K562 treated with DMSO at 1 percent for 12 hours (cell line): Measurements from ENCODE around the gene AADACL3. TPM values are rescaled to one million over a fixed set of nuclear protein-coding genes. Genes with fewer than 3 reads are reported as not detected.

Experiments
- total RNA-seq: library from RNA; unstranded; fragments of 300-600 nt; gene quantifications from 2 replicates; pipeline ENCODE4 v1.2.3, GENCODE V29; 2022; ENCODE audit not compliant: insufficient read depth

The AADACL3 gene, protein sequence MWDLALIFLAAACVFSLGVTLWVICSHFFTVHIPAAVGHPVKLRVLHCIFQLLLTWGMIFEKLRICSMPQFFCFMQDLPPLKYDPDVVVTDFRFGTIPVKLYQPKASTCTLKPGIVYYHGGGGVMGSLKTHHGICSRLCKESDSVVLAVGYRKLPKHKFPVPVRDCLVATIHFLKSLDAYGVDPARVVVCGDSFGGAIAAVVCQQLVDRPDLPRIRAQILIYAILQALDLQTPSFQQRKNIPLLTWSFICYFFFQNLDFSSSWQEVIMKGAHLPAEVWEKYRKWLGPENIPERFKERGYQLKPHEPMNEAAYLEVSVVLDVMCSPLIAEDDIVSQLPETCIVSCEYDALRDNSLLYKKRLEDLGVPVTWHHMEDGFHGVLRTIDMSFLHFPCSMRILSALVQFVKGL
- total RNA-seq = not detected in 2 replicates

GRCh38 chr1:12715896-12716437, at the start of gene AADACL3:
TSS of gene AADACL3 (plus strand) at chr1:12716110. CDS start at chr1:12716177, 67 bp downstream.

DNA sequence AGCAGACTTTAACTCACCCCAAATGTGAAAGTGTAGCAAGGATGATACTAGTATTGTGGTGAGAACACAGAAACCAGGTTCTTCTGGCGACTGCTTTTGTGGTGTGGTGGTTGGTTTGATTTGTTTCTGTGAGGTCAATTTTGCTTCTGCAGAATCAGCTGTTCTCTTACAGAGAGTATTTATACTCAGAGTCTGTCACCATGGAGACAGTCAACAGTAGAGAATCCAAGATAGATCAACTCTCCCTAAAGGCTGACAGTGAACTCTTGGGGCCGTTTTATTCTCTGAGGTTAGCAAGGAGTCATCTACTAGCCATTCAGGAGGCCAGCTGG, 30.0 kb downstream of the AADACL3 start, which contains the start of gene CFAP107:
Gene CFAP107 (plus strand): TSS at position 209 of the 332 bp plus-strand sequence. CDS start 231 bp downstream, outside the sequence.

GRCh38 chr1:12773438-12773837, 57.5 kb downstream of the AADACL3 start, which contains the start of gene PRAMEF12:
TSS of gene PRAMEF12 (plus strand) at chr1:12773738. CDS start at chr1:12774868, 1,130 bp downstream.

Other genes starting within 250 kb of the AADACL3 start
- 27.7 and 31.5 TPM in 2 replicates for gene DHRS3, start 97.9 kb upstream of the AADACL3 start, total RNA-seq
- gene AADACL4, start 72.0 kb upstream of the AADACL3 start, total RNA-seq = not detected in 2 replicates
- 0.27 TPM in 1 of 2 replicates, not detected in the other for gene CFAP107, start 30.1 kb downstream of the AADACL3 start, total RNA-seq
- gene PRAMEF12, start 57.6 kb downstream of the AADACL3 start, total RNA-seq = not detected in 2 replicates
- gene PRAMEF1, start 75.3 kb downstream of the AADACL3 start, total RNA-seq = not detected in 2 replicates
- gene PRAMEF11, start 115.3 kb downstream of the AADACL3 start, total RNA-seq = not detected in 2 replicates
- not detected in 2 replicates for gene HNRNPCL1, start 132.6 kb downstream of the AADACL3 start, total RNA-seq
- not detected in 2 replicates for gene PRAMEF2, start 141.0 kb downstream of the AADACL3 start, total RNA-seq
- not detected in 2 replicates for gene PRAMEF4, start 170.1 kb downstream of the AADACL3 start, total RNA-seq
- not detected in 2 replicates for gene PRAMEF10, start 182.2 kb downstream of the AADACL3 start, total RNA-seq
- not detected in 2 replicates for gene PRAMEF7, start 200.5 kb downstream of the AADACL3 start, total RNA-seq
- not detected in 2 replicates for gene PRAMEF6, start 231.5 kb downstream of the AADACL3 start, total RNA-seq